ENCODE data around the gene AK4.
"Not testable (repeated sequence)": the region's sequence is repeated elsewhere in the genome, so short reads cannot be mapped to it uniquely, and the experiment has no call there.

AK4 gene

DNA sequence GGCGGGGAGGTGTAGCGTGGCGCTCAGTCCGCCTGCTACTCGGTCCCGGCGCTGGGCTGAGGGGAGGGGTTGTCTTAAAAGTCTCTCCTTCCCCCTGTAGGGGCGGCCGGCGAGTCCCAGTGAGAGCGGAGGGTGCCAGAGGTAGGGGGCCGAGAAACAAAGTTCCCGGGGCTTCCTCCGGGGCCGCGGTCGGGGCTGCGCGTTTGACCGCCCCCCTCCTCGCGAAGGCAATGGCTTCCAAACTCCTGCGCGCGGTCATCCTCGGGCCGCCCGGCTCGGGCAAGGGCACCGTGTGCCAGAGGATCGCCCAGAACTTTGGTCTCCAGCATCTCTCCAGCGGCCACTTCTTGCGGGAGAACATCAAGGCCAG is at the start of gene AK4:
Gene AK4, plus strand, starts transcription at position 26 of the 370 bp plus-strand sequence. Its CDS starts 205 bp downstream, at position 231.
- H3K36me3 ChIP-seq (ENCODE audit: low read depth) = peaks cover 17% of the 10 kb centered on the region
- peak within 1 kb of the TSS; percentile 80 for H3K27ac ChIP-seq (ENCODE audit: poor library complexity, severe bottlenecking)
- peak; percentile 66 for ATAC-seq (ENCODE audit: low read depth)
- not testable (repeated sequence) for H3K9me3 ChIP-seq (ENCODE audit: severe bottlenecking); H3K4me1 ChIP-seq (ENCODE audit: insufficient read depth, poor library complexity, severe bottlenecking); H3K27me3 ChIP-seq (ENCODE audit: insufficient read depth, poor library complexity, severe bottlenecking); DNase-seq (ENCODE audit: low spot score)
- H3K4me3 ChIP-seq (ENCODE audit: severe bottlenecking) = peak within 1 kb of the TSS; percentile 59

DNA sequence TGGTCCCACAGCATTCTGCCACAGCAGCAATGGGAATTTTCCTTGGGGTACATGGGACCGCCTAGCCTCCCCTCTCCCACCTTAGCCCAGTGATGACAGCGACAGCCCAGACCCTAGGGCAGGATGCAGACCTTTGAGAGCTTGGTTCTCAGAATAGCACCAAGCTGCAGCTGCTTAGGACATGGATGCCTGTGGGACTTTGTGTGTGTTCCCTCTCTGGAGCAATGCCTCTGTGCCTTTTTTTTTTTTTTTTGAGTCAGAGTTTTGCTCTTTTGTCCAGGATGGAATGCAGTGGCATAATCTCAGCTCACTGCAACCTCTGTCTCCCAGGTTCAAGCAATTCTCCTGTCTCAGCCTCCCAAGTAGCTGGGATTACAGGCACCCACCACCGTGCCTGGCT is 44.2 kb upstream of the AK4 start:
- Histone ChIP-seq H3K9me3 (ENCODE audit: severe bottlenecking) (no peaks in the 10 kb centered on the region), H3K4me3 (ENCODE audit: severe bottlenecking) (no peak overlapping the region), H3K36me3 (ENCODE audit: low read depth) (no peaks in the 10 kb centered on the region), H3K27me3 (ENCODE audit: insufficient read depth, poor library complexity, severe bottlenecking) (no peaks in the 10 kb centered on the region), H3K27ac (ENCODE audit: poor library complexity, severe bottlenecking) (no peak overlapping the region), H3K4me1 (ENCODE audit: insufficient read depth, poor library complexity, severe bottlenecking) (no peaks in the 10 kb centered on the region)
- TF ChIP-seq, protein P1, sequence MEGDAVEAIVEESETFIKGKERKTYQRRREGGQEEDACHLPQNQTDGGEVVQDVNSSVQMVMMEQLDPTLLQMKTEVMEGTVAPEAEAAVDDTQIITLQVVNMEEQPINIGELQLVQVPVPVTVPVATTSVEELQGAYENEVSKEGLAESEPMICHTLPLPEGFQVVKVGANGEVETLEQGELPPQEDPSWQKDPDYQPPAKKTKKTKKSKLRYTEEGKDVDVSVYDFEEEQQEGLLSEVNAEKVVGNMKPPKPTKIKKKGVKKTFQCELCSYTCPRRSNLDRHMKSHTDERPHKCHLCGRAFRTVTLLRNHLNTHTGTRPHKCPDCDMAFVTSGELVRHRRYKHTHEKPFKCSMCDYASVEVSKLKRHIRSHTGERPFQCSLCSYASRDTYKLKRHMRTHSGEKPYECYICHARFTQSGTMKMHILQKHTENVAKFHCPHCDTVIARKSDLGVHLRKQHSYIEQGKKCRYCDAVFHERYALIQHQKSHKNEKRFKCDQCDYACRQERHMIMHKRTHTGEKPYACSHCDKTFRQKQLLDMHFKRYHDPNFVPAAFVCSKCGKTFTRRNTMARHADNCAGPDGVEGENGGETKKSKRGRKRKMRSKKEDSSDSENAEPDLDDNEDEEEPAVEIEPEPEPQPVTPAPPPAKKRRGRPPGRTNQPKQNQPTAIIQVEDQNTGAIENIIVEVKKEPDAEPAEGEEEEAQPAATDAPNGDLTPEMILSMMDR (IDR thresholded peaks at IDR 0.05; ENCODE audit: poor library complexity, severe bottlenecking) = no peak
- ATAC-seq (ENCODE audit: low read depth) (no peak), DNase-seq (ENCODE audit: low spot score) (no peak)

DNA sequence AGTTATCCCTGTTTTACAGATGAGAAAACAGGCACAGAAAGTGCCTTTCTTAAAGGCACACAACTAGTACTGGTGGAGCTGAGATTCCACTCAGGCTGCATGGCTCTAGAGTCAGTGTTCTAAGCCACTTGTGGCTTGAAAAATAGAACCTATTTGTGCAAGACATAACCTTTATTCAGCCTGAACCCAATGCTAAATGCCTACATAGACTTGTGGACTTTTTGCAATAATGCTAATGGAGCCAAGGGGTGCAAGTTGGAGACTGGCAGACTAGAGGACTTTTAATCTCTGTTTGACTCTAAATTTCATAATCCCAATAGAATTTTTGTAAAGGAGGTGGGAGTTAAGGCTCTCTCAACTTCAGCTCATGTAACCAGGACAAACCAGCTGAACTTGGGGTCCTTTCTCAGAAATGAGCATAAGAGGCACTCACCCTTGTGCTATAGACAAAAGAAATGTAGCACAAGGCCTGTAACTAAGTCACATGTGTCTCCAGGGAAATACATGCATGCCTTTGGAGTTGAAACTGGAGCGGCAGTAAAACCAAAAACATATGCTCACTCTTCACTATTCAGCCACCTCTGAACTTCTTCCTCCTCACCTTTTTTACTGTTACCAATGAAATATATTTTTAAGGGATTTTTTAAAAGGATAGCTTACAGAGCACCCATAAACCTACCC is 43.0 kb upstream of the AK4 start:
- Histone ChIP-seq H3K4me1 (ENCODE audit: insufficient read depth, poor library complexity, severe bottlenecking) (no peaks in the 10 kb centered on the region), H3K9me3 (ENCODE audit: severe bottlenecking) (no peaks in the 10 kb centered on the region), H3K27me3 (ENCODE audit: insufficient read depth, poor library complexity, severe bottlenecking) (no peaks in the 10 kb centered on the region), H3K27ac (ENCODE audit: poor library complexity, severe bottlenecking) (no peak overlapping the region), H3K4me3 (ENCODE audit: severe bottlenecking) (no peak overlapping the region), H3K36me3 (ENCODE audit: low read depth) (no peaks in the 10 kb centered on the region)
- TF ChIP-seq, protein P1 (IDR thresholded peaks at IDR 0.05; ENCODE audit: poor library complexity, severe bottlenecking) = no peak
- DNase-seq (ENCODE audit: low spot score) (no peak), ATAC-seq (ENCODE audit: low read depth) (no peak)

DNA sequence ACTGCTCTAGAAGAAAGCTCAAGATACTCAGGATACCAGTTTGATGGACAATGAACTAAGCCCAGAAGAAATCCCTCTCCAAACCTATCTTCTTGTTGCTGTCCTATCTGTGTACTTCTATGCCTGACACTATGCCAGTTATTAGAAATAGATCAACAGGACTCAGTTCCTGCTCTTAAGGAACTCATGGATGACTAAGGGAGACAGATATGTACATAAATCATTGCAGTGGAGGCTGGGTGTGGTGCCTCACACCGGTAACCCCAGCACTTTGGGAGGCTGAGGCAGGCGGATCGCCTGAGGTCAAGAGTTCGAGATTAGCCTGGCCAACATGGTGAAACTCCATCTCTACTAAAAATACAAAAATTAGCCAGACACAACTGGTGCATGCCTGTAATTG is 42.4 kb upstream of the AK4 start:
- Histone ChIP-seq H3K27me3 (ENCODE audit: insufficient read depth, poor library complexity, severe bottlenecking) (no peaks in the 10 kb centered on the region), H3K36me3 (ENCODE audit: low read depth) (no peaks in the 10 kb centered on the region), H3K27ac (ENCODE audit: poor library complexity, severe bottlenecking) (no peak overlapping the region), H3K4me1 (ENCODE audit: insufficient read depth, poor library complexity, severe bottlenecking) (no peaks in the 10 kb centered on the region), H3K4me3 (ENCODE audit: severe bottlenecking) (no peak overlapping the region), H3K9me3 (ENCODE audit: severe bottlenecking) (no peaks in the 10 kb centered on the region)
- ATAC-seq (ENCODE audit: low read depth) (peak; percentile 41; the same call in 1 of the 3 replicates), DNase-seq (ENCODE audit: low spot score) (no peak)
- TF ChIP-seq, protein P1 (IDR thresholded peaks at IDR 0.05; ENCODE audit: poor library complexity, severe bottlenecking) = no peak

DNA sequence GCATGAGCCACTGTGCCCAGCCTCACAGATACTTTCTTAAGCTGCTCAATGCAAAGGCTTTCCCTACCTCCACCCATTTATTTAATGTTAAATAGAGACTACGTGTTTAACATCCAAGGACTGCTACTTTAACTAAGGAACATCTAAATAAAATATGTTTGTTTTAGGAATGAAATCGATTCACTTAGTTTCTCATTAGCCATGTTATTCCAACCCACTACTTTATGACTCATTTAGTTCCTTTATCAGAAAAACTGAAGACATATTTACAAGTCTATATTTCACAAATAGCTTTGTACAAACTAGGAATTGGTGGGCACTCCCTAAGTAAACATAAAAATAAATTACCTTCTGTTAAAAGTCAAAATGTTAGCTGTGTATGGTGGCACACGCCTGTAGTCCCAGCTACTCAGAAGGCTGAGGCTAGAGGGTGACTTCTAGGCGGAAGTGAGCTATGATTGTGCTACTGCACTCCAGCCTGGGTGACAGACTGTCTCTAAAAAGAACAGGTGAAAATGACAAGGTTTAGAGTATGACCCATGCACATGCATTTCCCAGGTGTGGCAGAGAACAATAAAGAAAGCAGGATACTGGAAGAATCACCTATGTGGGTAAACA is 39.9 kb upstream of the AK4 start:
- no peak overlapping the region for H3K27ac ChIP-seq (ENCODE audit: poor library complexity, severe bottlenecking)
- DNase-seq (ENCODE audit: low spot score) = no peak

More for the DNA sequence above, 39.9 kb upstream of the AK4 start:
- Histone ChIP-seq H3K27me3 (ENCODE audit: insufficient read depth, poor library complexity, severe bottlenecking) (no peaks in the 10 kb centered on the region), H3K4me1 (ENCODE audit: insufficient read depth, poor library complexity, severe bottlenecking) (no peaks in the 10 kb centered on the region), H3K36me3 (ENCODE audit: low read depth) (no peaks in the 10 kb centered on the region), H3K9me3 (ENCODE audit: severe bottlenecking) (no peaks in the 10 kb centered on the region), H3K4me3 (ENCODE audit: severe bottlenecking) (no peak overlapping the region)
- no peak for ATAC-seq (ENCODE audit: low read depth)
- TF ChIP-seq, protein P1 (IDR thresholded peaks at IDR 0.05; ENCODE audit: poor library complexity, severe bottlenecking) = no peak

Data from RWPE2 (cell line).